ENCODE measurements around the gene CDC37L1. TPM values are rescaled to one million over a fixed set of nuclear protein-coding genes. Genes with fewer than 3 reads are reported as not detected.

Gene CDC37L1
- total and polyA plus RNA-seq, 9 of the 15 experiments (the other 6 are each of a cell fraction or from before 2014, with no cell fraction given) = 1.5 to 7.9 (median 6.0) TPM

DNA sequence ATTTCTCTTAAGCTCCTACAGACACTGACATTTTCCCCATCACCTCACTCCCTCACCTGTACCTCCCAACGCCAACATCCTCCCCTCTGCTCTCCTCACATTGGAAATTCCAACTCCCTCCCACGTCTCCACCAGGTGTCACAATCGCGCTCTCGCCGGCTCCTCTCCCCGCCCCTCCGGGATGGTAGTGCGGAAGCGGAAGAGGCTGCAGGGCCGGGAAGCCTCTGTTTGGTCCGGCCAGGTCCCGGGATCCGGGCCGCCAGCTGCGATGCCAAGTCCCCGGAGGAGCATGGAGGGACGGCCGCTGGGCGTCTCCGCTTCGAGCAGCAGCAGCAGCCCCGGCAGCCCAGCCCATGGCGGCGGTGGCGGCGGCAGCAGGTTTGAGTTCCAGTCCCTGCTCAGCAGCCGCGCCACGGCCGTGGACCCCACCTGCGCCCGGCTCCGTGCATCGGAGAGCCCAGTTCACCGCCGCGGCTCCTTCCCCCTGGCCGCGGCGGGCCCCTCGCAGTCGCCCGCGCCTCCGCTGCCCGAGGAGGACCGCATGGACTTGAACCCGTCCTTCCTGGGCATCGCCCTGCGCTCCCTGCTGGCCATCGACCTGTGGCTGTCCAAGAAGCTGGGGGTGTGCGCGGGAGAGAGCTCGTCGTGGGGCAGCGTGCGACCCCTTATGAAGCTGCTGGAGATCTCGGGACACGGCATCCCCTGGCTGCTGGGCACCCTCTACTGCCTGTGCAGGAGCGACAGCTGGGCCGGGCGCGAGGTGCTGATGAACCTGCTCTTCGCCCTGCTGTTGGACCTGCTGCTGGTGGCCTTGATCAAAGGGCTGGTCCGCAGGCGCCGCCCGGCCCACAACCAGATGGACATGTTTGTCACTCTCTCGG lies 17.0 kb upstream of the CDC37L1 start, which contains the start of gene PLPP6 (continued):
- TF ChIP-seq ZNF133 (CRISPR knock-in tag; IDR thresholded peaks at IDR 0.05) (no peak), ZBTB33 (CRISPR knock-in tag; IDR thresholded peaks at IDR 0.05) (no peak), RBM22 (IDR thresholded peaks at IDR 0.05; ENCODE audit: low read depth, low read length, poor library complexity, severe bottlenecking) (no peak), HDAC6 (IDR thresholded peaks at IDR 0.05; ENCODE audit: low read depth, low read length) (no peak), ARHGAP35 (IDR thresholded peaks at IDR 0.05; ENCODE audit: partially characterized antibody) (no peak)

GRCh38 chr9:4662989-4663792 lies 16.2 kb upstream of the CDC37L1 start:
- H3K27me3 ChIP-seq (ENCODE audit: control insufficient read depth in 2 of 2, insufficient read depth in 2 of 2, low read length in 2 of 2) = no peaks in the 10 kb centered on the region
- H4K20me1 ChIP-seq (replicated peaks; ENCODE audit: control insufficient read depth, insufficient read depth, low read length) = no peaks in the 10 kb centered on the region
- peak overlapping the region; percentile 70 to 95 for H3K9ac ChIP-seq (ENCODE audit: insufficient read depth in 1 of 2, low read depth in 2 of 2, low read length in 2 of 2)
- FAIRE-seq = peak; percentile 35
- H3K4me1 ChIP-seq (replicated peaks in 1 of 2; ENCODE audit: control insufficient read depth in 2 of 2, insufficient read depth in 2 of 2, low read length in 2 of 2) = peaks cover 10 to 19% of the 10 kb centered on the region in 2 experiments; a peak in 4 of 5 replicates
- no peaks in the 10 kb centered on the region for H3K9me1 ChIP-seq (ENCODE audit: control insufficient read depth, insufficient read depth, low read length)
- in situ Hi-C loops (cut with MboI) (no loop called here), intact Hi-C loops (cut with micrococcal nuclease) (loop anchor here (2.0 to 5.0 kb wide), 2 partner anchors 78 to 324 kb away; partner anchors contain the start of genes AK3 and JAK2)
- peak; percentile 26; the same call in 1 of the 3 replicates for ATAC-seq
- peak overlapping the region; percentile 86 for H3K4me3 ChIP-seq
- no TSS peak for BruUV-seq (replicated peaks)
- H3K27ac ChIP-seq (ENCODE audit: extremely low read depth, low read depth, low read length) = peak overlapping the region; percentile 69; the same call in 2 of the 3 replicates
- no peak for DNase-seq (ENCODE audit: extremely low read depth in 1 of 4, low spot score in 3 of 4)
- H2AFZ ChIP-seq (ENCODE audit: low read depth, low read length) = peak overlapping the region; percentile 91
- H3K4me2 ChIP-seq (ENCODE audit: insufficient read depth, low read length) = peak overlapping the region; percentile 90
- ChIA-PET CTCF (ENCODE audit: low intra/inter-chr PET ratio) (no interaction called here), POLR2A (interaction anchor here (0.6 to 1.6 kb wide), 3 partner anchors 14 to 1056 kb away, joined by 3 read pairs; no protein-coding TSS in a partner anchor)
- 1% methylated on average over 10 of the region's 13 CpGs for WGBS (ENCODE audit: insufficient coverage, low coverage, missing lambda C conversion rate)
- H3K36me3 ChIP-seq (ENCODE audit: control insufficient read depth, insufficient read depth, low read length) = no peaks in the 10 kb centered on the region
- H3K79me2 ChIP-seq (ENCODE audit: control insufficient read depth, insufficient read depth, low read length) = peaks cover 14% of the 10 kb centered on the region
- no peaks in the 10 kb centered on the region for H3K9me3 ChIP-seq (replicated peaks; ENCODE audit: control insufficient read depth, insufficient read depth, low read depth, low read length)
- TF ChIP-seq JUN (IDR thresholded peaks at IDR 0.05; ENCODE audit: borderline replicate concordance, low read depth, low read length) (no peak), JUN (CRISPR knock-in tag; IDR thresholded peaks at IDR 0.05; ENCODE audit: borderline replicate concordance) (no peak), ZNF436 (CRISPR knock-in tag; IDR thresholded peaks at IDR 0.05) (no peak)
